ENCODE measurements around the gene ACTR10.
A peak's percentile ranks its signal among the peaks of the same experiment; 100 is the strongest.

The ACTR10 gene

GRCh38 chr14:58199726-58200479 lies at the start of gene ACTR10:
Gene ACTR10 (plus strand): TSS chr14:58200149. CDS start chr14:58200218, 69 bp downstream.
- peak within 1 kb of the TSS; percentile 96 for H3K4me3 ChIP-seq (ENCODE audit: low read length)
- no peak for TF ChIP-seq ZNF274 (IDR thresholded peaks at IDR 0.05; ENCODE audit: low read depth, low read length)

DNA sequence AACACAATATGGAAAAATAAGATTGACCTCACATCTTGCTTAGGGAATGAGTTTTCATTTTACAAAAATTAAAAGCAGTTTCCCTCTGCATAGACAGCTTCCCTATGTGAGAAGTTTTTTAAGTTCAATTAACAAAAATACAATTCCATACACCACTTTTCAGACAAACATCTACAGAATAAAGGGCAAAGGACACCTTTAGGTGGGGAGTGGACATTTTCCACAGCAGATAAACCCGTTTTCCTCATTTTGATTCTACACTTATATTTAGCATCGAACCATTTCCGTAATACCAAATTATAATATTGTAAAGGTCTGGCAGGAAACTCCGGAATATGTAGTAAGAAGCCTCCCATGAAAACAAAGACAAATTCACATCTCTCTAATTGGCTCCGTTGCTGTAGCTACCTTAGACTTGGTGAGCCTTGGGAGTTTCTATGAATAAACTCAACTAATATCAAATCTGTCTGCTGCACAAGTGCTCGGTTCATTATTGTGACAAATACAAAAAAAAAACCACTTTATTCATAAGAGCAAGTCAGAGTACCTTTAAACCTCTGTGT lies 49.6 kb upstream of the ACTR10 start:
- TF ChIP-seq ZNF274 (IDR thresholded peaks at IDR 0.05; ENCODE audit: low read depth, low read length), result no peak

GRCh38 chr14:58151133-58152013 lies 48.6 kb upstream of the ACTR10 start:
- no peak for TF ChIP-seq ZNF274 (IDR thresholded peaks at IDR 0.05; ENCODE audit: low read depth, low read length)
- H3K4me3 ChIP-seq (ENCODE audit: low read length), result peak overlapping the region; percentile 70; the same call in 1 of the 2 replicates

More for the DNA sequence above, 49.6 kb upstream of the ACTR10 start:
- no peak overlapping the region for H3K4me3 ChIP-seq (ENCODE audit: low read length)

GRCh38 chr14:58152014-58152857 lies 47.7 kb upstream of the ACTR10 start, which contains the start of gene ARMH4:
Gene ARMH4 (minus strand): TSS chr14:58152213. CDS start chr14:58139358, 12,855 bp downstream.
- no peak for TF ChIP-seq ZNF274 (IDR thresholded peaks at IDR 0.05; ENCODE audit: low read depth, low read length)
- peak within 1 kb of the TSS; percentile 70 for H3K4me3 ChIP-seq (ENCODE audit: low read length)

DNA sequence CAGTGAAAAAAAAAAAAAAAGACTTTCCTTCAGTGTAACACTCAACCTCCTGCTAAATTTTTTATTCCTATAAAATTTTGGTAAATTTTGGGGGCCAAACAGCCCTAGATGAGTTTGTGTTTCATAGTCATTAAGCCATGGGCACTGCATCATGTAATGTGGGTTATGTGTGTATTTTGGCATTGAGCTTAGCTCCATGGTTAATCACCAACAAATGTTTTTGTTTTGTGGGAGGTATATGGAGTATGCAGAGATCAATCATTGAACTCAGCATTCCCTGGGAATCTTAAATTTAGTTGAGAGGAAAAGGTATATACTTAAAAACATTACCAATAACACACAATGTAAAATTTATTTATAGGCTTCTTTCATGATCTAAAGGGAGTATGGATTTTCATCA lies 39.4 kb upstream of the ACTR10 start:
- TF ChIP-seq ZNF274 (IDR thresholded peaks at IDR 0.05; ENCODE audit: low read depth, low read length), result no peak
- no peak overlapping the region for H3K4me3 ChIP-seq (ENCODE audit: low read length)

DNA sequence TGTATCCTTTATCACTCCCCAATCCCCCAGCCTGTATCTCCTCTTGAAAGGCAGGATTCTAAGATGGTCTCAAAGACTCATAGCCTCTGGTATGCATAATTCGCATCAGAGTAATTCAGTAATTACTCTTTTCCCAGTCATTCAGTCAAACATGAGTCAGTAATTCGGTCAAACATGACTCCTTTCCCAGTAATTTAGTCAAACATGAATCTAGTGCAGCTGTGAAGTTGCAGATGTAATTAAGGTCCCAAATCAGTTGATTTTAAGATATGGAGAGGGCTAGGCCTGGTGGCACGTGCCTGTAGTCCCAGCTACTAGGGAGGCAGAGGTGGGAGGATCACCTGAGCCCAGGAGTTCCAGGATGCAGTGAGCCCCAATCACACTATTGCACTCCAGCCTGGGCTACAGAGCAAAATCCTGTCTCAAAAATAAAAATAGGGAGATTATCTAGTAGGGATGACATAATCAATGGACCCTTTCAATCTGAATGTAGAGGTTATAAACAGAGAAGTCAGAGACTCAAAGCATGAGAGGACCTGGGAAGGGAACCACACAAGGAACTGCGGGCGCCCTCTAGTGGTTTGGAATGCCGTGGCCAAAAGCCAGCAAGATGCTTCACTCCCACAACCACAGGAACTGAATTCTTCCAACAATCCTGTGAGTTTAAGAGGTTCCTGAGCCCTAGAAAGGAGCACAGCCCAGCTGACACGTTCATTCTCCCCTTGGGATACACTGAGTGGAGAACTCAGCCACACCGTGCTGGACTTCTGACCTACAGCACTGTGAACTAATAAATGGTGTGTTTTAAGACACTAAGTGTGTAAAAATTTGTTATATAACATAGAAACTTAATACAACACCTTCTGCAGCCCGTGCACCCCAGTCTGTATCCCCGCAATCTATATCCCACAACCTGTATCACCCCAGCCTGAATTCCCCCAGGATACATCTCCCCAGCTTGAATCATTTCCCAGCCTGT lies 33.7 kb upstream of the ACTR10 start:
- TF ChIP-seq ZNF274 (IDR thresholded peaks at IDR 0.05; ENCODE audit: low read depth, low read length), result no peak
- no peak overlapping the region for H3K4me3 ChIP-seq (ENCODE audit: low read length)

GRCh38 chr14:58167057-58167456 lies 32.9 kb upstream of the ACTR10 start:
- no peak overlapping the region for H3K4me3 ChIP-seq (ENCODE audit: low read length)
- TF ChIP-seq ZNF274 (IDR thresholded peaks at IDR 0.05; ENCODE audit: low read depth, low read length), result no peak

- TF ChIP-seq ZNF274 (IDR thresholded peaks at IDR 0.05; ENCODE audit: low read depth, low read length), result no peak
- no peak overlapping the region for H3K4me3 ChIP-seq (ENCODE audit: low read length)
These were observed 32.1 kb upstream of the ACTR10 start for GRCh38 chr14:58167891-58168290.

DNA sequence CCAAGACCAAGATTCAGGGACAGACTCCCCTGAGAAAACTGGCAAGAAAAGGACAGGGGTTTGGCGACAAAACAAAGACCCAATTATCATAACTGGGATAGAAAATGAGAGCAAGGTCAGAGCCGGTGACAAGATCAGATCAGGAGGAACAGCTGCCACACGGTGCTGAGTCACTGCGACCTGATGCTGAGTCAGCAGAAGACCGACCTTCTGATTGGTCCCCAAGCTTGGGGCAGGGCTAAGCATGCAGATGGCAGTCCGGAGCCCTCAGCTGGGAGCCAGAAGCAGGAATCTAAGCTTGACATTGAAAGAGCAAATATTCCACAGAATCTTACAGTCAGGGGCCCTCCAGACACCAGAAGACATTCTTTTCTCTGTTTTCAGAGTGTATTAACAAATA lies 28.9 kb upstream of the ACTR10 start:
- no peak for TF ChIP-seq ZNF274 (IDR thresholded peaks at IDR 0.05; ENCODE audit: low read depth, low read length)
- H3K4me3 ChIP-seq (ENCODE audit: low read length), result no peak overlapping the region

GRCh38 chr14:58177125-58177524 lies 22.8 kb upstream of the ACTR10 start:
- no peak for TF ChIP-seq ZNF274 (IDR thresholded peaks at IDR 0.05; ENCODE audit: low read depth, low read length)
- H3K4me3 ChIP-seq (ENCODE audit: low read length), result no peak overlapping the region

DNA sequence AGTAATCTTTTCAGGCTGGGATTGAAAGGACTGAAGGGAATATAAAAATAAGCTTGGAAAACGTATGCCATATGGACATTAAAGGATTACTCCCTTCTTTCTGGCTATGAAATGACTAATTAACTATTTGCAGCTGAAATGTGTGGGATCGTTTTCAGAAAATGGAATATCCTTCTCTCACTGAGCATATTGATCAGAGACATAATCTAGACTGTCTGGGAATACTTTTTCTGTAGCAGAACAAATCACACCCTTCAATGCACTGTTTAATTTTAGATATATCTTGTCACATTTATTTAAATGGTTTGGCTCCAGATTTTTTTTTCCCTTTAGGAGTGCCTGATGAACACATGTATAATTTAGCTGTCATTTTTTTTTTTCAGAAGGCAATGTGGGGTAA lies 10.8 kb upstream of the ACTR10 start:
- no peak overlapping the region for H3K4me3 ChIP-seq (ENCODE audit: low read length)
- TF ChIP-seq ZNF274 (IDR thresholded peaks at IDR 0.05; ENCODE audit: low read depth, low read length), result no peak

DNA sequence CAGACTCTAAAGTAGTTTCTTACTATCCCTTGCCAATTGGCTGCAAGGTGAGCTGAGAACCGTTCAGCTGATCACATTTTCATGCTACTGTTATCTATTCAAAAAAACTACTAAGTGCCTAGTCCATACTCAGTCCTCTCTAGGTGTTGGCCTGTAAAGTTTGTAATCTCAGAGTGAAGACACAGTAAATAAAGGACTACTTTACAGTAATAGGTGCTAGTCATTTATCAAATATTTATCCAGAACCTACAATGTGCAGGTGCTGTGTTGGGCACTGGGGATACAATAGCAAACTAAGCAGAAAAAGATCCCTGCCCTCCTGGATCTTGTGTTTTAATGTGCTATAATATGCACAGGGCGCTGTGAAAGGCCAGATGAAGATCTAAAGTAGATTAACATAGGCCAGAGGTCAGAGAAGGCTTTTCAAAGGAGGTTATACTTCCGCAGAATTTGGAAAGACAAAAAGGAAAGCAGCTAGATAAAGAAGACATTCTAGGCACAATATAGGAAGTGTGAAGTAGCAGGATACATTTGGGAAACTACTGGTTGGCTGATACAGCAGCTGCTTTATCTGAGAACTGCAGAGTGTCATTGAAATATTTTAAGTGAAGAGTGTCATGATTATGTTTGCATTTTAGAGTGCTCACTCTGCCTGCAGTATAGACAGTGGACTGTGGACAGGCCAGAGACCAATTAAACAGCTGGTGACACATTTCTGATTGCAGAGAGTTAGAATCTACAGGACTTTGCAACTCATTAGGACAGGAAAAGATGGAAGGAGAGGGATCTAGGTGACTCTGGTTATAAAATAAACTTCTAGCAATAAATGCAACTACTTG lies 8.0 kb upstream of the ACTR10 start:
- no peak for TF ChIP-seq ZNF274 (IDR thresholded peaks at IDR 0.05; ENCODE audit: low read depth, low read length)
- no peak overlapping the region for H3K4me3 ChIP-seq (ENCODE audit: low read length)
